MM.1S (cell line): ENCODE data around the gene TACC2.

Experiments used
- DNase-seq: peaks from one replicate; pipeline ENCODE4 v3.0.0-alpha.2; 2015
- H2AFZ ChIP-seq: fragments of 300-600 bp; sonication (generic); 2 replicates; pipeline ENCODE4 v1.6.0; 2016; ENCODE audit warnings: antibody characterized with exemption, low read length
- H3F3A ChIP-seq: fragments of 300-600 bp; sonication (generic); 2 replicates; pipeline ENCODE4 v1.6.1; 2016; ENCODE audit warnings: mild to moderate bottlenecking, antibody characterized with exemption, low read length, moderate library complexity, mixed read lengths; ENCODE audit not compliant: insufficient read depth
- H3K27ac ChIP-seq: fragments of 300-600 bp; sonication (generic); 2 replicates; pipeline ENCODE4 v1.5.1; 2016; ENCODE audit warnings: mild to moderate bottlenecking, low read length
- H3K27me3 ChIP-seq: fragments of 300-600 bp; sonication (generic); replicated peaks from 2 replicates; pipeline ENCODE4 v1.6.0; 2016; ENCODE audit warnings: low read length; ENCODE audit not compliant: insufficient read depth
- H3K36me3 ChIP-seq: fragments of 300-600 bp; sonication (generic); replicated peaks from 2 replicates; pipeline ENCODE4 v1.6.1; 2016; ENCODE audit warnings: mild to moderate bottlenecking, low read length, mixed read lengths; ENCODE audit not compliant: insufficient read depth
- H3K4me1 ChIP-seq: fragments of 300-600 bp; sonication (generic); 2 replicates; pipeline ENCODE4 v1.6.1; 2016; ENCODE audit warnings: low read length, mixed read lengths
- H3K4me2 ChIP-seq: fragments of 300-600 bp; sonication (generic); 2 replicates; pipeline ENCODE4 v1.6.0; 2016; ENCODE audit warnings: low read depth, low read length
- H3K4me3 ChIP-seq: fragments of 300-600 bp; sonication (generic); 2 replicates; pipeline ENCODE4 v1.5.1; 2016; ENCODE audit warnings: low read length, mixed read lengths
- H3K79me2 ChIP-seq: fragments of 300-600 bp; sonication (generic); 2 replicates; pipeline ENCODE4 v1.6.1; 2016; ENCODE audit warnings: mixed run types, low read length, mixed read lengths
- H3K9ac ChIP-seq: fragments of 300-600 bp; sonication (generic); 2 replicates; pipeline ENCODE4 v1.6.1; 2016; ENCODE audit warnings: low read length, mixed read lengths
- H3K9me2 ChIP-seq: fragments of 300-600 bp; sonication (generic); replicated peaks from 2 replicates; pipeline ENCODE4 v1.6.1; 2016; ENCODE audit warnings: mild to moderate bottlenecking, low read length, mixed read lengths; ENCODE audit not compliant: insufficient read depth
- H3K9me3 ChIP-seq: fragments of 300-600 bp; sonication (generic); replicated peaks from 2 replicates; pipeline ENCODE4 v1.6.1; 2016; ENCODE audit warnings: mild to moderate bottlenecking, low read length, mixed read lengths; ENCODE audit not compliant: insufficient read depth
- H4K20me1 ChIP-seq: fragments of 300-600 bp; sonication (generic); 2 replicates; pipeline ENCODE4 v1.6.1; 2016; ENCODE audit warnings: mild to moderate bottlenecking, low read length, moderate library complexity, mixed read lengths; ENCODE audit not compliant: insufficient read depth
- EZH2 ChIP-seq: fragments of 300-600 bp; sonication (generic); optimal IDR thresholded peaks from 2 replicates; pipeline ENCODE3; 2017; ENCODE audit warnings: low read depth, mild to moderate bottlenecking, antibody characterized with exemption, low read length, mixed read lengths
- EZH2phosphoT487 ChIP-seq: fragments of 300-600 bp; sonication (generic); IDR thresholded peaks from 2 replicates; pipeline ENCODE4 v1.6.1; 2018; ENCODE audit warnings: antibody characterized with exemption, low read length
- TF ChIP-seq, protein P1 (sequence below): fragments of 300-600 bp; sonication (generic); IDR thresholded peaks from 2 replicates; pipeline ENCODE4 v1.5.1; 2016; ENCODE audit warnings: antibody characterized with exemption, low read length, mixed read lengths

The TACC2 gene

DNA sequence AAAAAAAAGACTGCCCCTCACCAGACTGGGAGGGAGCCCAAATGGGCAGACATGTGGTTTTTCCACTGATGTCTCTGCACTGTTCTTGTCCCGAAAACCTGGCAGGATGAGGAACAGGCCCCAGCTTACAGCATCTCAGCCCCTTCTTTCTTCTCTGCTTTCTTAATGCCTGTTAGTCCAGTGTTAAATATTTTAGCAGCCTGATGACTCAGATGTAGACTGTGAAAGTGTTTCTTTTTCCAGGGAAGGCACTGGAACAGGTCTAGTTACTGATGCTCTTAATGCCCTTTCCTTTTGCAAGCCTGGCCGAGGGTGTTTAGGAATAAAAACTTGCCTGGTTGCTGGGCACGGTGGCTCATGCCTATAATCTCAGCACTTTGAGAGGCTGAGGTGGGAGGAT lies 107.7 kb downstream of the TACC2 start:
- H3K4me3 ChIP-seq: no peak overlapping the region
- H3K36me3 ChIP-seq: no peaks in the 10 kb centered on the region
- H3F3A ChIP-seq: no peaks in the 10 kb centered on the region
- H3K9ac ChIP-seq: no peak overlapping the region
- H3K79me2 ChIP-seq: no peaks in the 10 kb centered on the region
- H3K9me2 ChIP-seq: no peaks in the 10 kb centered on the region
- no peak for TF ChIP-seq EZH2phosphoT487
- H4K20me1 ChIP-seq: no peaks in the 10 kb centered on the region
- no peak overlapping the region for H3K4me2 ChIP-seq
- no peaks in the 10 kb centered on the region for H3K27me3 ChIP-seq
- no peaks in the 10 kb centered on the region for H3K4me1 ChIP-seq
- no peaks in the 10 kb centered on the region for H3K9me3 ChIP-seq
- H2AFZ ChIP-seq: no peak overlapping the region
- no peak overlapping the region for H3K27ac ChIP-seq
- DNase-seq: no peak

DNA sequence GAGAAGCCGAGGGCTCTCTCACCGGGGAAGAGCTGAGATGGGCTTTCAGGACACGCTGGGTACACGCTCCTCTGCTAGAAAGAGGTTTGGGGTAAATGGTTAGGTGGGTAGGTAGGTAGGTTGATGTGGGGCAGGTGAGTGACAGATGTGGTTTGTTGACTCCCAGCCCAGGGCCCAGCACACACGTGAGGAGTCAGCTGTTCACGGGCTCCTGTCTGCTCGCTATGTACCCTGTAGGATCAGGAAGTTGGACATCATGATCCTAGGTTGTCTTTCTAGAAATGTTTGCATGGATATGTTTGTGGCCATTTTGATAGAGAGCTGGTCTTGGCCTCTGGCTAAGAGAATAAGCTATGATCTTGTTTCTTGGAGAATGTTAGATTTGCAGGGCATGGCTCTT lies 109.0 kb downstream of the TACC2 start:
- H3K4me2 ChIP-seq: no peak overlapping the region
- no peaks in the 10 kb centered on the region for H3K9me3 ChIP-seq

DNA sequence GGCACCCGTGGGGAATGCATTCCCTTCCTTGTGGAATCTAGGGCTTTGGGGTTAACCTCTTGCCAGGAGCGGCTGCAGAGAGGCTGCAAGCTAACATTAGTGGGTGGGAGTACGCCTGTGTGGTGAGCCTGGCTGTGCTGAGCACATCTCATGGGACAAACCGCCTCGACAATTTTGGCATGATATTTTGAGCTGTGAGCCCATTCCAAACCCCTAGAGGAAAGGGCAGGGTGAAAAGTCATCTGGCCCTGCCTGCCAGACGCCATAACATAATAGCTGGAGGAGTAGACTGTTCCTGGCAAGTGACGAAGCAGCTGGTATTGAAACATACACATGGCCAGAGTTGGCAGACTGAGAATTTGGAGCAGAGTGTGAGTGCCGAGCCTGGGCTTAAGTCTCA lies 110.0 kb downstream of the TACC2 start:
- H3K9me3 ChIP-seq: no peaks in the 10 kb centered on the region
- no peak for DNase-seq
- no peaks in the 10 kb centered on the region for H3K9me2 ChIP-seq
- H3K79me2 ChIP-seq: no peaks in the 10 kb centered on the region
- no peak for TF ChIP-seq EZH2
- TF ChIP-seq, protein P1, sequence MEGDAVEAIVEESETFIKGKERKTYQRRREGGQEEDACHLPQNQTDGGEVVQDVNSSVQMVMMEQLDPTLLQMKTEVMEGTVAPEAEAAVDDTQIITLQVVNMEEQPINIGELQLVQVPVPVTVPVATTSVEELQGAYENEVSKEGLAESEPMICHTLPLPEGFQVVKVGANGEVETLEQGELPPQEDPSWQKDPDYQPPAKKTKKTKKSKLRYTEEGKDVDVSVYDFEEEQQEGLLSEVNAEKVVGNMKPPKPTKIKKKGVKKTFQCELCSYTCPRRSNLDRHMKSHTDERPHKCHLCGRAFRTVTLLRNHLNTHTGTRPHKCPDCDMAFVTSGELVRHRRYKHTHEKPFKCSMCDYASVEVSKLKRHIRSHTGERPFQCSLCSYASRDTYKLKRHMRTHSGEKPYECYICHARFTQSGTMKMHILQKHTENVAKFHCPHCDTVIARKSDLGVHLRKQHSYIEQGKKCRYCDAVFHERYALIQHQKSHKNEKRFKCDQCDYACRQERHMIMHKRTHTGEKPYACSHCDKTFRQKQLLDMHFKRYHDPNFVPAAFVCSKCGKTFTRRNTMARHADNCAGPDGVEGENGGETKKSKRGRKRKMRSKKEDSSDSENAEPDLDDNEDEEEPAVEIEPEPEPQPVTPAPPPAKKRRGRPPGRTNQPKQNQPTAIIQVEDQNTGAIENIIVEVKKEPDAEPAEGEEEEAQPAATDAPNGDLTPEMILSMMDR: no peak
- no peak for TF ChIP-seq EZH2phosphoT487
- H3K36me3 ChIP-seq: no peaks in the 10 kb centered on the region
- no peak overlapping the region for H3K9ac ChIP-seq
- no peaks in the 10 kb centered on the region for H3F3A ChIP-seq
- H3K27ac ChIP-seq: no peak overlapping the region
- H2AFZ ChIP-seq: no peak overlapping the region
- H4K20me1 ChIP-seq: no peaks in the 10 kb centered on the region
- no peaks in the 10 kb centered on the region for H3K27me3 ChIP-seq
- no peak overlapping the region for H3K4me2 ChIP-seq
- no peaks in the 10 kb centered on the region for H3K4me1 ChIP-seq
- H3K4me3 ChIP-seq: no peak overlapping the region

More for the DNA sequence above, 109.0 kb downstream of the TACC2 start:
- Histone ChIP-seq H3K79me2 (no peaks in the 10 kb centered on the region), H3K4me1 (no peaks in the 10 kb centered on the region), H3K9me2 (no peaks in the 10 kb centered on the region), H3K4me3 (no peak overlapping the region), H3K27me3 (no peaks in the 10 kb centered on the region), H3F3A (no peaks in the 10 kb centered on the region), H4K20me1 (no peaks in the 10 kb centered on the region), H3K27ac (no peak overlapping the region), H3K9ac (no peak overlapping the region), H3K36me3 (no peaks in the 10 kb centered on the region), H2AFZ (no peak overlapping the region)
- TF ChIP-seq EZH2phosphoT487: no peak
- no peak for TF ChIP-seq EZH2
- TF ChIP-seq, protein P1: no peak
- no peak for DNase-seq

DNA sequence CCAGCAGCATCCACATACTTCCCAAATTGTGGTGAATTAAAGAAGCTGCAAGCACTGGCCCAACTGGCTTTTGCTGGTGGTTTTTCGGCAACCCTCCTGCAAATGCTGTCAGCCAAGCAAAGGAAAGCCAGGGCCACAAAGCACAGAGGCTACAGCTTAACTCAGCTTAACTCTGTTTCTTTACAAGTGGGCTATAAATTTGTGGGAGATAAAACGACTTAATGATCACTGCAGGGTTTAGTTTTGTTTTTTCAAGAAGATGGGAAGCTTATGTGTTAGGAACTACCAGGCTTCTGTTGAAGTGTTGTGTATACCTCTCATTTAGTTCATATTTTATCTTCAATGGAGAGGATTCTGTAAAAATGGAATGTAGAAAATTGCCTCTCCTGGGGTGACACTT lies 110.6 kb downstream of the TACC2 start:
- Histone ChIP-seq H4K20me1 (no peaks in the 10 kb centered on the region), H3K36me3 (no peaks in the 10 kb centered on the region), H3K79me2 (no peaks in the 10 kb centered on the region), H3K4me2 (no peak overlapping the region), H2AFZ (no peak overlapping the region), H3K4me1 (no peaks in the 10 kb centered on the region), H3F3A (no peaks in the 10 kb centered on the region), H3K9me3 (no peaks in the 10 kb centered on the region), H3K9me2 (no peaks in the 10 kb centered on the region), H3K27me3 (no peaks in the 10 kb centered on the region), H3K27ac (no peak overlapping the region), H3K4me3 (no peak overlapping the region), H3K9ac (no peak overlapping the region)
- TF ChIP-seq, protein P1: no peak
- no peak for TF ChIP-seq EZH2phosphoT487
- TF ChIP-seq EZH2: no peak
- DNase-seq: no peak
